Measurements from ENCODE around the gene FOXF1. TPM values are rescaled to one million over a fixed set of nuclear protein-coding genes. Genes with fewer than 3 reads are reported as not detected.

The FOXF1 gene
- total and polyA plus RNA-seq, 2 of the 13 experiments (the other 11 are each of a cell fraction or from before 2014, with no cell fraction given): not detected

DNA sequence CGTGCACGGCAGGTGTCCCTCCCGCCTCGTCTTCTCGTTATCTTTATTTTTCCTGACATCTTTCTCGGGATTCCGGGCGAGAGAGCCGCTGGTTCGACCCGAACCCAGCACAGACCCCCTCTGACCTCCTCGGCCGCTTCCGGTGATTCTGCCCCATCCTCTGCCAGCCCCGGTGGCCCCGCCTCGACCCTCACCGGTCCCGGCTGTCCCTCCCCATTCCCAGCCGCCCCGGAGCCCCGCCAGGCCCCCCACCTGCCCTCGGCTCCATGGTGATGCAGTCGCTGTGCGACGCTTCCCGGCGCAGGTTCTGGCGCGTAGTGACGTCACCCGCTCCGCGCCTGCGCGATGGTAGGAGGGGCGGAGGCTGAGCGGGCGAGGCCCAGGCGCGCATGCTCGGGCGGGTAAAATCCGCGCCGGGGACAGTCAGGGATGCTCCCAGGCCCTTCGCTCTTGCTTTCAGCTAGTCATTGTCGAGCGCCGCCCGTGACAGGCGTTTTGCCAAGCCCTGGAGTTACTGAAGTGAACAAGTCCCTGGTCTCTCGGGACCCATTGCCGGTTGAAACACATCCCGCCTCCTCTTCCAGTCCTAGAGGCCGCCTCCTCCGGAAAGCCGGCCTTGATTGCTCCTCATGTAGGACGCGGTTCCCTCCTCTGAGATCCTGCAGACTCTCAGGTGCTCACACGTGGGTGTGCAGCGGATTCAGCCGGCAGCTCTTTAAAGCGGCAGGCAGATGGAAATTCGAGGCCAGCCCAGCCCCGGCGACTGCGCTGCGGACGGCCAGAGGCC lies 44.8 kb downstream of the FOXF1 start, which contains the start of gene MTHFSD (continued):
- TF ChIP-seq, protein P1, sequence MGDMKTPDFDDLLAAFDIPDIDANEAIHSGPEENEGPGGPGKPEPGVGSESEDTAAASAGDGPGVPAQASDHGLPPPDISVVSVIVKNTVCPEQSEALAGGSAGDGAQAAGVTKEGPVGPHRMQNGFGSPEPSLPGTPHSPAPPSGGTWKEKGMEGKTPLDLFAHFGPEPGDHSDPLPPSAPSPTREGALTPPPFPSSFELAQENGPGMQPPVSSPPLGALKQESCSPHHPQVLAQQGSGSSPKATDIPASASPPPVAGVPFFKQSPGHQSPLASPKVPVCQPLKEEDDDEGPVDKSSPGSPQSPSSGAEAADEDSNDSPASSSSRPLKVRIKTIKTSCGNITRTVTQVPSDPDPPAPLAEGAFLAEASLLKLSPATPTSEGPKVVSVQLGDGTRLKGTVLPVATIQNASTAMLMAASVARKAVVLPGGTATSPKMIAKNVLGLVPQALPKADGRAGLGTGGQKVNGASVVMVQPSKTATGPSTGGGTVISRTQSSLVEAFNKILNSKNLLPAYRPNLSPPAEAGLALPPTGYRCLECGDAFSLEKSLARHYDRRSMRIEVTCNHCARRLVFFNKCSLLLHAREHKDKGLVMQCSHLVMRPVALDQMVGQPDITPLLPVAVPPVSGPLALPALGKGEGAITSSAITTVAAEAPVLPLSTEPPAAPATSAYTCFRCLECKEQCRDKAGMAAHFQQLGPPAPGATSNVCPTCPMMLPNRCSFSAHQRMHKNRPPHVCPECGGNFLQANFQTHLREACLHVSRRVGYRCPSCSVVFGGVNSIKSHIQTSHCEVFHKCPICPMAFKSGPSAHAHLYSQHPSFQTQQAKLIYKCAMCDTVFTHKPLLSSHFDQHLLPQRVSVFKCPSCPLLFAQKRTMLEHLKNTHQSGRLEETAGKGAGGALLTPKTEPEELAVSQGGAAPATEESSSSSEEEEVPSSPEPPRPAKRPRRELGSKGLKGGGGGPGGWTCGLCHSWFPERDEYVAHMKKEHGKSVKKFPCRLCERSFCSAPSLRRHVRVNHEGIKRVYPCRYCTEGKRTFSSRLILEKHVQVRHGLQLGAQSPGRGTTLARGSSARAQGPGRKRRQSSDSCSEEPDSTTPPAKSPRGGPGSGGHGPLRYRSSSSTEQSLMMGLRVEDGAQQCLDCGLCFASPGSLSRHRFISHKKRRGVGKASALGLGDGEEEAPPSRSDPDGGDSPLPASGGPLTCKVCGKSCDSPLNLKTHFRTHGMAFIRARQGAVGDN (CRISPR knock-in tag; IDR thresholded peaks at IDR 0.05): peak; percentile 93
- TF ChIP-seq GLI4 (CRISPR knock-in tag; IDR thresholded peaks at IDR 0.05; ENCODE audit: borderline replicate concordance) (peak; percentile 91; the same call in 1 of the 2 replicates), ZNF337 (CRISPR knock-in tag; IDR thresholded peaks at IDR 0.05; ENCODE audit: borderline replicate concordance, low read depth) (peak; percentile 81; the same call in 1 of the 2 replicates), JDP2 (CRISPR knock-in tag; IDR thresholded peaks at IDR 0.05; ENCODE audit: borderline replicate concordance) (no peak), ZKSCAN5 (CRISPR knock-in tag; IDR thresholded peaks at IDR 0.05) (no peak), HMG20A (CRISPR knock-in tag; IDR thresholded peaks at IDR 0.05; ENCODE audit: borderline replicate concordance) (no peak), ZNF451 (CRISPR knock-in tag; IDR thresholded peaks at IDR 0.05) (no peak), ZNF263 (CRISPR knock-in tag; IDR thresholded peaks at IDR 0.05) (no peak), FOXA3 (CRISPR knock-in tag; IDR thresholded peaks at IDR 0.05) (peak; percentile 30; the same call in 1 of the 2 replicates), ZNF180 (CRISPR knock-in tag; IDR thresholded peaks at IDR 0.05; ENCODE audit: borderline replicate concordance, low read depth) (no peak; the same call in 1 of the 2 replicates), RAD21 (CRISPR knock-in tag; IDR thresholded peaks at IDR 0.05) (peak; percentile 27; the same call in 1 of the 2 replicates), ZNF205 (CRISPR knock-in tag; IDR thresholded peaks at IDR 0.05) (peak; percentile 15; the same call in 1 of the 2 replicates), PCBP1 (IDR thresholded peaks at IDR 0.05; ENCODE audit: borderline replicate concordance, low read depth, low read length) (0 out of 2 replicates have a peak, but pooled peaks have one; percentile 17)
- TF ChIP-seq, protein P2, sequence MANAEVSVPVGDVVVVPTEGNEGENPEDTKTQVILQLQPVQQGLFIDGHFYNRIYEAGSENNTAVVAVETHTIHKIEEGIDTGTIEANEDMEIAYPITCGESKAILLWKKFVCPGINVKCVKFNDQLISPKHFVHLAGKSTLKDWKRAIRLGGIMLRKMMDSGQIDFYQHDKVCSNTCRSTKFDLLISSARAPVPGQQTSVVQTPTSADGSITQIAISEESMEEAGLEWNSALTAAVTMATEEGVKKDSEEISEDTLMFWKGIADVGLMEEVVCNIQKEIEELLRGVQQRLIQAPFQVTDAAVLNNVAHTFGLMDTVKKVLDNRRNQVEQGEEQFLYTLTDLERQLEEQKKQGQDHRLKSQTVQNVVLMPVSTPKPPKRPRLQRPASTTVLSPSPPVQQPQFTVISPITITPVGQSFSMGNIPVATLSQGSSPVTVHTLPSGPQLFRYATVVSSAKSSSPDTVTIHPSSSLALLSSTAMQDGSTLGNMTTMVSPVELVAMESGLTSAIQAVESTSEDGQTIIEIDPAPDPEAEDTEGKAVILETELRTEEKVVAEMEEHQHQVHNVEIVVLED (CRISPR knock-in tag; IDR thresholded peaks at IDR 0.05; ENCODE audit: borderline replicate concordance): peak; percentile 91
- TF ChIP-seq, protein P3, sequence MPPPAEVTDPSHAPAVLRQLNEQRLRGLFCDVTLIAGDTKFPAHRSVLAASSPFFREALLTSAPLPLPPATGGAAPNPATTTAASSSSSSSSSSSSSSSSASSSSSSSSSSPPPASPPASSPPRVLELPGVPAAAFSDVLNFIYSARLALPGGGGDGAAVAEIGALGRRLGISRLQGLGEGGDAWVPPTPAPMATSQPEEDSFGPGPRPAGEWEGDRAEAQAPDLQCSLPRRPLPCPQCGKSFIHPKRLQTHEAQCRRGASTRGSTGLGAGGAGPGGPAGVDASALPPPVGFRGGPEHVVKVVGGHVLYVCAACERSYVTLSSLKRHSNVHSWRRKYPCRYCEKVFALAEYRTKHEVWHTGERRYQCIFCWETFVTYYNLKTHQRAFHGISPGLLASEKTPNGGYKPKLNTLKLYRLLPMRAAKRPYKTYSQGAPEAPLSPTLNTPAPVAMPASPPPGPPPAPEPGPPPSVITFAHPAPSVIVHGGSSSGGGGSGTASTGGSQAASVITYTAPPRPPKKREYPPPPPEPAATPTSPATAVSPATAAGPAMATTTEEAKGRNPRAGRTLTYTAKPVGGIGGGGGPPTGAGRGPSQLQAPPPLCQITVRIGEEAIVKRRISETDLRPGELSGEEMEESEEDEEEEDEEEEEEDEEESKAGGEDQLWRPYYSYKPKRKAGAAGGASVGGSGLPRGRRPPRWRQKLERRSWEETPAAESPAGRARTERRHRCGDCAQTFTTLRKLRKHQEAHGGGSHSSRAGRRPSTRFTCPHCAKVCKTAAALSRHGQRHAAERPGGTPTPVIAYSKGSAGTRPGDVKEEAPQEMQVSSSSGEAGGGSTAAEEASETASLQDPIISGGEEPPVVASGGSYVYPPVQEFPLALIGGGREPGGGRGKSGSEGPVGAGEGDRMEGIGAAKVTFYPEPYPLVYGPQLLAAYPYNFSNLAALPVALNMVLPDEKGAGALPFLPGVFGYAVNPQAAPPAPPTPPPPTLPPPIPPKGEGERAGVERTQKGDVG (CRISPR knock-in tag; IDR thresholded peaks at IDR 0.05; ENCODE audit: borderline replicate concordance): peak; percentile 81; the same call in 1 of the 2 replicates
- TF ChIP-seq, protein P4, sequence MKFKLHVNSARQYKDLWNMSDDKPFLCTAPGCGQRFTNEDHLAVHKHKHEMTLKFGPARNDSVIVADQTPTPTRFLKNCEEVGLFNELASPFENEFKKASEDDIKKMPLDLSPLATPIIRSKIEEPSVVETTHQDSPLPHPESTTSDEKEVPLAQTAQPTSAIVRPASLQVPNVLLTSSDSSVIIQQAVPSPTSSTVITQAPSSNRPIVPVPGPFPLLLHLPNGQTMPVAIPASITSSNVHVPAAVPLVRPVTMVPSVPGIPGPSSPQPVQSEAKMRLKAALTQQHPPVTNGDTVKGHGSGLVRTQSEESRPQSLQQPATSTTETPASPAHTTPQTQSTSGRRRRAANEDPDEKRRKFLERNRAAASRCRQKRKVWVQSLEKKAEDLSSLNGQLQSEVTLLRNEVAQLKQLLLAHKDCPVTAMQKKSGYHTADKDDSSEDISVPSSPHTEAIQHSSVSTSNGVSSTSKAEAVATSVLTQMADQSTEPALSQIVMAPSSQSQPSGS (CRISPR knock-in tag; IDR thresholded peaks at IDR 0.05): peak; percentile 89

All from HepG2 (cell line).